Measurements from ENCODE around the gene CAMK1. TPM values are rescaled to one million over a fixed set of nuclear protein-coding genes. Genes with fewer than 3 reads are reported as not detected.
A peak's percentile ranks its signal among the peaks of the same experiment; 100 is the strongest.

CAMK1 gene
- total RNA-seq, 2 experiments from 2014 or later = 0.74 to 1.1 TPM

- no peak overlapping the region for H3K27ac Mint-ChIP-seq
- peaks cover 1% of the 10 kb centered on the region for H3K4me1 ChIP-seq (ENCODE audit: insufficient read depth, low read length)
- H3K36me3 Mint-ChIP-seq (ENCODE audit: low read depth) = peaks cover 7% of the 10 kb centered on the region
- DNase-seq (no peak), ATAC-seq (ENCODE audit: poor library complexity) (no peak)
- H3K4me1 Mint-ChIP-seq (ENCODE audit: low read depth) = peaks cover 7% of the 10 kb centered on the region
- no peaks in the 10 kb centered on the region for H3K27me3 Mint-ChIP-seq
- no peaks in the 10 kb centered on the region for H3K9me3 ChIP-seq (ENCODE audit: control insufficient read depth in 1 of 2, insufficient read depth in 1 of 2, low read length in 2 of 2)
- H3K27ac ChIP-seq (ENCODE audit: low read depth in 1 of 2, low read length in 2 of 2) = no peak overlapping the region
- H3K4me3 Mint-ChIP-seq = no peak overlapping the region
- no peaks in the 10 kb centered on the region for H3K9me3 Mint-ChIP-seq
- intact Hi-C loops (cut with DNase I, micrococcal nuclease) = no loop called here
- H3K4me3 ChIP-seq (ENCODE audit: low read length) = no peak overlapping the region
- ChIA-PET CTCF (no interaction called here), POLR2A (no interaction called here)
- peaks cover 9% of the 10 kb centered on the region for H3K36me3 ChIP-seq (ENCODE audit: insufficient read depth, low read length)
- no peak for TF ChIP-seq CTCF (IDR thresholded peaks at IDR 0.05)
- no peaks in the 10 kb centered on the region for H3K27me3 ChIP-seq (ENCODE audit: control insufficient read depth in 1 of 2, insufficient read depth in 2 of 2, low read length in 2 of 2)
Observed at GRCh38 chr3:9815986-9816385, 46.2 kb upstream of the CAMK1 start.

GRCh38 chr3:9812870-9813483 lies 43.2 kb upstream of the CAMK1 start:
- no peaks in the 10 kb centered on the region for H3K9me3 ChIP-seq (ENCODE audit: control insufficient read depth in 1 of 2, insufficient read depth in 1 of 2, low read length in 2 of 2)
- H3K36me3 ChIP-seq (ENCODE audit: insufficient read depth, low read length) = peaks cover 9% of the 10 kb centered on the region
- H3K27ac ChIP-seq (ENCODE audit: low read depth in 1 of 2, low read length in 2 of 2) = no peak overlapping the region
- ChIA-PET POLR2A (interaction anchor here (1.5 kb wide), 1 partner anchor 20 kb away, joined by 5 read pairs; the partner anchor contains the start of gene ARPC4), CTCF (no interaction called here)
- H3K27me3 Mint-ChIP-seq = no peaks in the 10 kb centered on the region
- no peaks in the 10 kb centered on the region for H3K9me3 Mint-ChIP-seq
- no peak for TF ChIP-seq CTCF (IDR thresholded peaks at IDR 0.05)
- H3K4me1 ChIP-seq (ENCODE audit: insufficient read depth, low read length) = peaks cover 28% of the 10 kb centered on the region
- intact Hi-C loops (cut with DNase I, micrococcal nuclease) = no loop called here
- H3K27me3 ChIP-seq (ENCODE audit: control insufficient read depth in 1 of 2, insufficient read depth in 2 of 2, low read length in 2 of 2) = no peaks in the 10 kb centered on the region
- peak overlapping the region; percentile 11 for H3K4me3 Mint-ChIP-seq
- DNase-seq (no peak), ATAC-seq (ENCODE audit: poor library complexity) (no peak)
- no peak overlapping the region for H3K27ac Mint-ChIP-seq
- peaks cover 30% of the 10 kb centered on the region for H3K4me1 Mint-ChIP-seq (ENCODE audit: low read depth)
- H3K36me3 Mint-ChIP-seq (ENCODE audit: low read depth) = peaks cover 15% of the 10 kb centered on the region
- no peak overlapping the region for H3K4me3 ChIP-seq (ENCODE audit: low read length)

GRCh38 chr3:9810846-9811245 lies 41.1 kb upstream of the CAMK1 start:
- TF ChIP-seq CTCF (IDR thresholded peaks at IDR 0.05) = no peak
- ChIA-PET POLR2A (no interaction called here), CTCF (no interaction called here)
- H3K4me3 Mint-ChIP-seq = peak overlapping the region; percentile 85
- no peaks in the 10 kb centered on the region for H3K27me3 Mint-ChIP-seq
- no peaks in the 10 kb centered on the region for H3K9me3 ChIP-seq (ENCODE audit: control insufficient read depth in 1 of 2, insufficient read depth in 1 of 2, low read length in 2 of 2)
- no peak for DNase-seq
- no peak overlapping the region for H3K27ac ChIP-seq (ENCODE audit: low read depth in 1 of 2, low read length in 2 of 2)
- intact Hi-C loops (cut with DNase I, micrococcal nuclease) = no loop called here
- H3K4me1 ChIP-seq (ENCODE audit: insufficient read depth, low read length) = peaks cover 33% of the 10 kb centered on the region
- H3K36me3 ChIP-seq (ENCODE audit: insufficient read depth, low read length) = peaks cover 20% of the 10 kb centered on the region
- no peaks in the 10 kb centered on the region for H3K9me3 Mint-ChIP-seq
- H3K27ac Mint-ChIP-seq = peak overlapping the region; percentile 70
- H3K36me3 Mint-ChIP-seq (ENCODE audit: low read depth) = peaks cover 32% of the 10 kb centered on the region
- ATAC-seq (ENCODE audit: poor library complexity) = no peak
- peak overlapping the region; percentile 68 for H3K4me3 ChIP-seq (ENCODE audit: low read length)
- H3K4me1 Mint-ChIP-seq (ENCODE audit: low read depth) = peaks cover 40% of the 10 kb centered on the region
- H3K27me3 ChIP-seq (ENCODE audit: control insufficient read depth in 1 of 2, insufficient read depth in 2 of 2, low read length in 2 of 2) = no peaks in the 10 kb centered on the region

All from CD4-positive, alpha-beta T cell (primary cell).